ENCODE data around the gene UBE2L6.
A peak's percentile ranks its signal among the peaks of the same experiment; 100 is the strongest.
"Not testable (repeated sequence)": the region's sequence is repeated elsewhere in the genome, so short reads cannot be mapped to it uniquely, and the experiment has no call there.

The UBE2L6 gene

GRCh38 chr11:57566005-57566904, 1.2 kb downstream of the UBE2L6 start:
- peak; percentile 61 for DNase-seq

- DNase-seq: no peak
Observed at GRCh38 chr11:57562596-57562995, 4.9 kb downstream of the UBE2L6 start.

- DNase-seq: no peak
Observed at GRCh38 chr11:57560146-57560545, 7.3 kb downstream of the UBE2L6 start.

GRCh38 chr11:57556041-57556440, 11.4 kb downstream of the UBE2L6 start:
- DNase-seq: no peak

- no peak for DNase-seq
Observed at GRCh38 chr11:57555393-57555792, 12.1 kb downstream of the UBE2L6 start.

- DNase-seq: no peak
Observed at GRCh38 chr11:57552479-57552878, 15.0 kb downstream of the UBE2L6 start.

GRCh38 chr11:57551941-57552340, 15.5 kb downstream of the UBE2L6 start:
- DNase-seq: no peak

- DNase-seq: no peak
Observed at GRCh38 chr11:57549983-57550382, 17.5 kb downstream of the UBE2L6 start.

- DNase-seq: peak; percentile 12
Observed at GRCh38 chr11:57547854-57548377, 19.6 kb downstream of the UBE2L6 start.

GRCh38 chr11:57546869-57547475, 20.5 kb downstream of the UBE2L6 start:
- no peak for DNase-seq

- no peak for DNase-seq
Observed at GRCh38 chr11:57546451-57546850, 21.0 kb downstream of the UBE2L6 start.

- no peak for DNase-seq
Observed at GRCh38 chr11:57545883-57546282, 21.6 kb downstream of the UBE2L6 start.

GRCh38 chr11:57544566-57544965, 22.9 kb downstream of the UBE2L6 start:
- DNase-seq: no peak

GRCh38 chr11:57543593-57543992, 23.9 kb downstream of the UBE2L6 start:
- no peak for DNase-seq

GRCh38 chr11:57542582-57542981, 24.9 kb downstream of the UBE2L6 start:
- DNase-seq: no peak

GRCh38 chr11:57541169-57541568, 26.3 kb downstream of the UBE2L6 start:
- DNase-seq: no peak

- DNase-seq: no peak
Observed at GRCh38 chr11:57539342-57539741, 28.1 kb downstream of the UBE2L6 start.

- no peak for DNase-seq
Observed at GRCh38 chr11:57536947-57537619, 30.4 kb downstream of the UBE2L6 start, which contains the start of gene SMTNL1. Gene SMTNL1 (plus strand): TSS chr11:57537595. CDS start chr11:57542643, 5,048 bp downstream.

- DNase-seq: not testable (repeated sequence)
Observed at GRCh38 chr11:57534449-57534848, 33.0 kb downstream of the UBE2L6 start.

- DNase-seq: peak; percentile 98
Observed at GRCh38 chr11:57530596-57531507, 36.6 kb downstream of the UBE2L6 start, which contains the start of gene TIMM10. Gene TIMM10 (minus strand): TSS chr11:57530754. CDS start chr11:57530189, 565 bp downstream.

- no peak for DNase-seq
Observed at GRCh38 chr11:57530215-57530595, 37.3 kb downstream of the UBE2L6 start.

- DNase-seq: no peak
Observed at GRCh38 chr11:57529012-57529411, 38.5 kb downstream of the UBE2L6 start.

All from CD4-positive, alpha-beta T cell treated with Interleukin-17A for 1 hour (primary cell).